HG03159 (cell line): Measurements from ENCODE around the gene NOTCH1.

Experiments
- ATAC-seq: cut with Tn5 transposase; IDR thresholded peaks from one replicate; pipeline ENCODE4 v1.9.1; 2021; ENCODE audit warnings: mild to moderate bottlenecking, moderate library complexity; ENCODE audit not compliant: unreplicated experiment

NOTCH1 gene

GRCh38 chr9:136532799-136533774 is 12.8 kb downstream of the NOTCH1 start:
- no peak for ATAC-seq

- ATAC-seq, result no peak
Measured at GRCh38 chr9:136531904-136532798, 13.7 kb downstream of the NOTCH1 start.

- ATAC-seq, result no peak
Measured at GRCh38 chr9:136531186-136531903, 14.5 kb downstream of the NOTCH1 start.

- ATAC-seq, result no peak
Measured at GRCh38 chr9:136530461-136531089, 15.3 kb downstream of the NOTCH1 start.

GRCh38 chr9:136529516-136530460 is 16.1 kb downstream of the NOTCH1 start:
- no peak for ATAC-seq

GRCh38 chr9:136528716-136529341 is 17.0 kb downstream of the NOTCH1 start:
- no peak for ATAC-seq

GRCh38 chr9:136527721-136528710 is 17.8 kb downstream of the NOTCH1 start:
- no peak for ATAC-seq

GRCh38 chr9:136527131-136527530 is 18.7 kb downstream of the NOTCH1 start:
- ATAC-seq, result no peak

- no peak for ATAC-seq
Measured at GRCh38 chr9:136526625-136527066, 19.2 kb downstream of the NOTCH1 start.

GRCh38 chr9:136525841-136526499 is 19.9 kb downstream of the NOTCH1 start:
- no peak for ATAC-seq

GRCh38 chr9:136525207-136525606 is 20.6 kb downstream of the NOTCH1 start:
- no peak for ATAC-seq

- no peak for ATAC-seq
Measured at GRCh38 chr9:136522314-136523237, 23.3 kb downstream of the NOTCH1 start.

GRCh38 chr9:136521537-136521936 is 24.3 kb downstream of the NOTCH1 start:
- ATAC-seq, result no peak

- ATAC-seq, result no peak
Measured at GRCh38 chr9:136520053-136520540, 25.8 kb downstream of the NOTCH1 start.

- no peak for ATAC-seq
Measured at GRCh38 chr9:136519263-136520052, 26.4 kb downstream of the NOTCH1 start.
